ENCODE measurements around the gene PNPLA6.
"Not testable (repeated sequence)": the region's sequence is repeated elsewhere in the genome, so short reads cannot be mapped to it uniquely, and the experiment has no call there.

PNPLA6 gene

GRCh38 chr19:7533925-7534480, 1.5 kb upstream of the PNPLA6 start:
- peak; percentile 79 for DNase-seq (ENCODE audit: low read depth)

- peak; percentile 30 for DNase-seq (ENCODE audit: low read depth)
These were observed 928 bp upstream of the PNPLA6 start for GRCh38 chr19:7534531-7535046.

- DNase-seq (ENCODE audit: low read depth): no peak
These were observed 630 bp downstream of the PNPLA6 start for GRCh38 chr19:7535998-7536695.

GRCh38 chr19:7538990-7539389, 3.5 kb downstream of the PNPLA6 start:
- DNase-seq (ENCODE audit: low read depth): not testable (repeated sequence)

- DNase-seq (ENCODE audit: low read depth): no peak
These were observed 4.4 kb downstream of the PNPLA6 start for GRCh38 chr19:7539827-7540425.

GRCh38 chr19:7540761-7541474, 5.4 kb downstream of the PNPLA6 start:
- no peak for DNase-seq (ENCODE audit: low read depth)

GRCh38 chr19:7541475-7541824, 5.9 kb downstream of the PNPLA6 start:
- no peak for DNase-seq (ENCODE audit: low read depth)

- DNase-seq (ENCODE audit: low read depth): no peak
These were observed 6.4 kb downstream of the PNPLA6 start for GRCh38 chr19:7541828-7542443.

- DNase-seq (ENCODE audit: low read depth): no peak
These were observed 7.2 kb downstream of the PNPLA6 start for GRCh38 chr19:7542556-7543348.

GRCh38 chr19:7544626-7545025, 9.1 kb downstream of the PNPLA6 start:
- no peak for DNase-seq (ENCODE audit: low read depth)

- no peak for DNase-seq (ENCODE audit: low read depth)
These were observed 9.8 kb downstream of the PNPLA6 start for GRCh38 chr19:7545300-7545699.

GRCh38 chr19:7545904-7546303, 10.4 kb downstream of the PNPLA6 start:
- no peak for DNase-seq (ENCODE audit: low read depth)

- no peak for DNase-seq (ENCODE audit: low read depth)
These were observed 11.6 kb downstream of the PNPLA6 start for GRCh38 chr19:7547159-7547558.

- DNase-seq (ENCODE audit: low read depth): no peak
These were observed 14.1 kb downstream of the PNPLA6 start for GRCh38 chr19:7549429-7550148.

GRCh38 chr19:7550169-7550770, 14.8 kb downstream of the PNPLA6 start:
- no peak for DNase-seq (ENCODE audit: low read depth)

- DNase-seq (ENCODE audit: low read depth): no peak
These were observed 15.7 kb downstream of the PNPLA6 start for GRCh38 chr19:7550987-7551761.

- no peak for DNase-seq (ENCODE audit: low read depth)
These were observed 17.3 kb downstream of the PNPLA6 start for GRCh38 chr19:7552781-7553180.

GRCh38 chr19:7554565-7554964, 19.0 kb downstream of the PNPLA6 start:
- DNase-seq (ENCODE audit: low read depth): no peak

GRCh38 chr19:7554990-7555864, 19.7 kb downstream of the PNPLA6 start:
- DNase-seq (ENCODE audit: low read depth): no peak
